Lower leg skin (tissue), 4 donors: ENCODE measurements around the gene POTEE. TPM values are rescaled to one million over a fixed set of nuclear protein-coding genes. Genes with fewer than 3 reads are reported as not detected.
"Not testable (repeated sequence)": the region's sequence is repeated elsewhere in the genome, so short reads cannot be mapped to it uniquely, and the experiment has no call there.

Experiments
- DNase-seq, 2 donors: peaks; one replicate each; pipeline ENCODE4 v3.0.0-alpha.2; 2019; ENCODE audit warnings: low spot score in 2 of 2
- H3K4me3 ChIP-seq: fragments of 200-600 bp; sonication (generic); 2 replicates; pipeline ENCODE4 v1.5.1; 2017; ENCODE audit warnings: mild to moderate bottlenecking, low read depth; ENCODE audit not compliant: poor library complexity, severe bottlenecking
- CTCF ChIP-seq, 3 donors: fragments of 450-650 bp; IDR thresholded peaks; one replicate each; pipeline ENCODE4 v1.5.1; 2016; ENCODE audit warnings: antibody characterized with exemption in 3 of 3, mild to moderate bottlenecking in 3 of 3, moderate library complexity in 2 of 3
- POLR2A ChIP-seq, 2 donors: fragments of 450-650 bp; IDR thresholded peaks; one replicate each; pipeline ENCODE4 v1.6.1; 2016 to 2017; ENCODE audit warnings: antibody characterized with exemption in 2 of 2, mild to moderate bottlenecking in 1 of 2, moderate library complexity in 1 of 2
- WGBS, 2 donors: methylation state at CpG; one replicate each; pipeline ENCODE4 v1.1.5; 2018; 5-methylcytosine and 5-hydroxymethylcytosine counted together
- intact Hi-C: fragments of 100-400 bp; cut with DNase I; formaldehyde crosslinking; loops from one replicate; pipeline ENCODE4 v1.15.0; 2023; ENCODE audit warnings: low total_unique reads
- total RNA-seq, 4 donors: library from RNA; depleted of rRNA; stranded (reverse); fragments of >200 nt; gene quantifications; one replicate each; pipeline ENCODE4 v1.1.0, GENCODE V29; 2016

Gene POTEE
- total RNA-seq: not detected

DNA sequence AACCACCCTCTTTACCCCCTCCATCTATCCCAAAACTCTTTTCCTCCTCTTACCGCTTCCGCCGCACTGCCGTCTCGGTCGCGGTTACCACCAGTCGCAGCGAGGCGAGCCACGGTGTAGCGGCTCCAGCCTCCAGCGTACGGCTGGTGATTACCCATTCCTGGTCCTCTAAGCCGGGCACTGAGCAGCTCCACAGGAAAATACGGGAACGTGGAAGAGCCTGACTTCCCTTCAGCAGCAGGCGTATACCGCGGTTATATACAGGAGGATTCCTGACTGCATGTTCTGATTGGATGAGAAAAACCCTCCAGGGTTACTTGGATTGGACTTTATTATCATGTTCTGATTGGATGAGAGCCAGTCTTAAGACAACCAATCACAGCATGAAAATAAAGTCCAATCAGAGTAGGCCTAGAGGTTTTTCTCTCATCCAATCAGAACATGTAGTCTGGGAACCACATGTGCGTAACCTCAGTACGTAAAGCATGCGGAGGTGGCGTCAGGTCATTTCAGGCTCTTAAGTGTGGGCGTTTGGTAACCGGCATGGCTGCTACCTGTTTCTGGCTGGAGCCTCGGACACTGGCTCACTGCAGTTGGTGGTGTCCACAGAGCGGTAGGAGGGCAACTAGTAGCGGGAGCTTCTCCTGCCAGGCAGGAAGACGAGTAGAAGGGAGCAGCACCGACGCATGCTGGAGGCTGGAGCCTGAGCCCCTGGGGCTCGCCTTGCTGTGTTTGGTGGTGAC, at the start of gene POTEE:
POTEE (plus strand) TSS at position 507 of the 743 bp plus-strand sequence. CDS start 8,867 bp downstream, outside the sequence.
- 92 to 95% methylated on average over 22 to 27 of the region's 33 CpGs for WGBS, 2 donors
- intact Hi-C loops, DNase-seq, H3K4me3 ChIP-seq: not testable (repeated sequence)

DNA sequence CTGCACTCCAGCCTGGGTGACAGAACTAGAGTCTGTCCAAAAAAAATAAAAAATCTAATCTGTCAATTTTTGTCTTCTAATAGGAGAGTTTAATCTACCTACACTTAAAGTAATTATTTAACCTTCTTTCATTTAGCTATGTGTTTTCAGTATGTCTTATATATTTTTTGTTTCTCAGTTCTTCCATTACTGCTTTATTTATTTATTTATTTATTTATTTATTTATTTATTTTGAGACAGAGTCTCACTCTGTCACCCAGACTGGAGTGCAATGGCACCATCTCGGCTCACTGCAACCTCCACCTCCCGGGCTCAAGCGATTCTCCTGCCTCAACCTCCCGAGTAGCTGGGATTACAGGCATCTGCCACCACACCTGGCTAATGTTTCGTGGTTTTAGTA, 43.8 kb upstream of the POTEE start:
- DNase-seq, H3K4me3 ChIP-seq, intact Hi-C loops: not testable (repeated sequence)
- WGBS, 2 donors: 94 to 97% methylated on average over 5 of the region's 5 CpGs

DNA sequence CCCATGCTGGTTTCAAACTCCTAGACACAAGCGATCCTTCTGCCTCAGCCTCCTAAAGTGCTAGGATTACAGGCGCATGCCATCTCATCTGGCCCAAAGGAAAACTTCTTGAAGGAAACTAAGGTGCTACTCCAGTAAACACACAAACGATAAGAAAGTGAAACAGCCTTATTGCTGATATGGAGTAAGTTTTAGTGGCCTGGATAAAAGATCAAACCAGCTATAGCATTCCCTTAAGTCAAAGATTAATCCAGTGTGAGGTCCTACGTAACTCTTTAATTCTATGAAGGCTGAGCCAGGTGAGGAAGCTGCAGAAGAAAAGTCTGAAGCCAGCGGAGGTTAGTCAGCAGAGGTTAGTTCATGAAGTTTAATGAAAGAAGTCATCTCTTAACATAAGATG, 40.8 kb upstream of the POTEE start:
- no peak for DNase-seq
- no peak overlapping the region for H3K4me3 ChIP-seq
- intact Hi-C loops: no loop called here
- TF ChIP-seq CTCF (IDR thresholded peaks at IDR 0.05) (no peak), POLR2A (IDR thresholded peaks at IDR 0.05) (no peak)
- WGBS, 2 donors: 90 to 92% methylated on average over 5 of the region's 5 CpGs

DNA sequence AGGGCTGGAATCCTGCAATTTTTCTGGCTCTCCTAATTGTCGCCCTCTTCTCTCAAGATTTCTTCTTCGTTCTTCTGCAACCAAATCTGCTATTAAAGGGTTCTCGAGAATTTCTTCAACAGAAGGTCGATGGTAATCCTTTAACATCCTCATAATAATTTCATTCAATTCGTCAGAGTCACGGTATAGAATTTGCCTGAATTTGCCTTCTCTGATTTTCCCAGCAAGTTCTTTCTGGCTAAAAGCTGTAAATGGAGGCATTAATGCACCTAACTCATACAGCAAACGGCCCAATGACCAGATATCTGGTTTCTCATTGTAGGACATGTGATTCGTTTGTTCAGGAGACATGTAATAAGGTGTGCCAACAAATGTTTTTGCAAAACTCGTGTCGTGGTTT, 31.3 kb upstream of the POTEE start:
- intact Hi-C loops: loop anchor here (10.0 kb wide), 1 partner anchor 127 kb away; no protein-coding TSS in a partner anchor
- WGBS, 2 donors: 79% methylated on average over 10 of the region's 10 CpGs
- not testable (repeated sequence) for DNase-seq, H3K4me3 ChIP-seq

DNA sequence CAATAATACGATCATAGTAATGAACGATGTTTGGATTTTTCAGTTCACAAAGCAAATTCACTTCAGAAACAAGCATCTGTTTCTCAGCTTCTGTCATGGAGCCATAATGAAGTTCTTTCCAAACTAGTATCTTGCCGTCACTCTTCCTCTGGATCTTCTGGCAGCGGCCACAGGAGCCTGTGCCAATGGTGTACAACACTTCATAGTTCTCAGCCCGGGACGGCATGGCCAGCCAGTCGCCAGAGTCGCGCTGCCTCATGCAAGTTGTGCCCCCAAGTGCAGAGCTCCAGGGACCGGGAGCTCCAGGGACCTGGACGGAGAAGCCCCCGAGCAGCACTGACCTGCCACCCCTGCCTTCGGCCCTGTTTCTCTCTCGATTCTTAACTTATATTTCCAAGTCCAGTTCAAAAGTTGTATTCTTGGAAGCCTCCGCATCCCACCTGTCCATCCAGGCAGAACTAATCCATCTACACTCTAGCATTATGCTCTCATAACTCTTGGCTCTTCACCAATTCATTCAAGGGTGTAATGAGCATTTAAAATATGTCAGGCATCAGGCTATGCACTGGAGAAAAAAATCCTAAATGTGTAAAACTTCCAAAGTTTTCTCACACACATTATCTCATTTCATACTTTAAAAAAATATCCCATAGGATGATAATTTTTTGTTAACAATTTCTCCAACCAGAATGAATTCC, 30.5 kb upstream of the POTEE start:
- H3K4me3 ChIP-seq, DNase-seq: not testable (repeated sequence)
- intact Hi-C loops: loop anchor here (10.0 kb wide), 1 partner anchor 126 kb away; no protein-coding TSS in a partner anchor
- WGBS, 2 donors: 67 to 86% methylated on average over 15 of the region's 15 CpGs

DNA sequence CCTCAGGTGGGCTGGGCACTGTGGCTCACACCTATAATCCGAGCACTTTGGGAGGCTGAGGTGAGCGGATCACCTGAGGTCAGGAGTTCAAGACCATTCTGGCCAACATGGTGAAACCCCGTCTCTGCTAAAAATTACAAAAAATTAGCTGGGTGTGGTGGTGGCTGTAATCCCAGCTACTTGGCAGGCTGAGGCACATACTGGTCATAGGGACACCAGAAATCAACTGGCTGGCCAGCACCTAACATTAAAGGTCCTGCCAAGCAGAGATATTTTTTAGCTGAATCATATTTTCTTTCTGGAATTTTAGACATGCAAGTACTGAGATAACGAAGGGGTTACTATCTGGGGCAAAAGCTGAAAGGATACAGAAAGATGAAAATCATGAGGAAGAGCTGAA, 27.9 kb upstream of the POTEE start:
- H3K4me3 ChIP-seq, intact Hi-C loops, DNase-seq: not testable (repeated sequence)
- 67 to 72% methylated on average over 4 of the region's 4 CpGs for WGBS, 2 donors

GRCh38 chr2:131193421-131193820, 15.9 kb upstream of the POTEE start:
- DNase-seq, intact Hi-C loops, H3K4me3 ChIP-seq: not testable (repeated sequence)
- 32 to 45% methylated on average over 3 of the region's 3 CpGs for WGBS, 2 donors

DNA sequence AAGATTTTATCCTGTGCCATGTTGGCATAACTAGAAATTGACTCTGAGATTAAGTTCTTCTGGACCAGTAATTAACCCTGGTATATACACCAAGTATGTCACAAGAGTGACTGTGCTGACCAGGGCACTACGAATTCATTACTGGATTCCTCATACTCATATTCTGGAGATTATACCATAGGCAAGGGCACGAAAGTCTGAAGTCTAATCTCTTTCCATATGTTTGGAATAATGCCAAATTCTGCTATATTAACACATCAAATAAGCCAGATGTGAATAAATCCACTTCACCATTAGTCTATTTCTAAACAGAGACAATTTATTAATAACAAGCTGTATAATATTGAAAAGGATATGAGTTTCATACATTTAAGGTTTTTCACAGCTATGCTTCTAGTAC, 13.2 kb upstream of the POTEE start:
- H3K4me3 ChIP-seq, DNase-seq, intact Hi-C loops: not testable (repeated sequence)
- WGBS, 2 donors: 43 to 53% methylated on average over 2 of the region's 2 CpGs

GRCh38 chr2:131201098-131201497, 8.2 kb upstream of the POTEE start:
- TF ChIP-seq CTCF (IDR thresholded peaks at IDR 0.05): no peak
- TF ChIP-seq POLR2A (IDR thresholded peaks at IDR 0.05): no peak
- H3K4me3 ChIP-seq: no peak overlapping the region
- no peak for DNase-seq
- intact Hi-C loops: no loop called here
- 89 to 93% methylated on average over 7 to 12 of the region's 14 CpGs for WGBS, 2 donors

- DNase-seq, intact Hi-C loops, H3K4me3 ChIP-seq: not testable (repeated sequence)
- WGBS, 2 donors: 83 to 85% methylated on average over 3 to 7 of the region's 9 CpGs
These were observed 1.5 kb upstream of the POTEE start for GRCh38 chr2:131207839-131208238.

- H3K4me3 ChIP-seq, DNase-seq, intact Hi-C loops: not testable (repeated sequence)
- 97 to 100% methylated on average over 3 to 9 of the region's 14 CpGs for WGBS, 2 donors
These were observed 403 bp downstream of the POTEE start for GRCh38 chr2:131209773-131210104.

DNA sequence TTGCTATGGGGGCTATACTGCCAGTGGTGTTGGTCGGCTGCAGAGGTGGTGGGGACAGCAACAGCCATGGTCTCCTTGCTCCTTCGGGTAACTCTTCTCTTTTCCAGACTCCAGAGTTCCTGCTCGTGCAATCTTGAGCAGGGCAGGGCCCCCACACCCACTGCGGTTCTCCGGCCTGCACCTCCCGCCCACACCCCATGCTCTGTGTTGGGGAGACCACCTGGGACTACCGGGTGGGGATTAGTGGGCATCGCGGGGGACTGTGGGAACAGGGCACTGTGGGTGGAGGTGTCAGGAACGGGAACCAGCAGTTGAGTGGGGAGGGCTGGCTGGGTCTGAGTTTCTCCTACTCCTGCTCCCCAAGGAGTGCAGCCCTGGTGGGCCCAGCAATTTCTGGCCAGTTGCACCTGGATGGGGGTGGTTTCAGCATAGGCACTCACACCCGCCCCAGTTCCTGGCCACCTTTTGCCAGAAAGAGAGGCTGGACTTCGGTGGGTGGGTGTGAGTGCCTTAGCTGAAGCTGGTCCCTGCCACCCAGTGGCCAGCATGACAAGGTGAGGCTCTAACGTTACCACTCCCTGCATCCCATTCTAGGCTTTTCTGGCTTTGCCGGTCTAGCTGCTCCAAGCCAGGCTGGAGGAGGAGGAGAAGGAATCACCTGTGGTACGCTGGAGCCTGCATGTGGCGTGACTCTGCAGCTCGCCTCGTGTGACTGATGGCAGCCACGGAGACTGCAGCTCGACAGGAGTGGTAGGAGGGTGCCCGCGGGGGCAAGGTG, 1.3 kb downstream of the POTEE start:
- intact Hi-C loops, H3K4me3 ChIP-seq, DNase-seq: not testable (repeated sequence)
- WGBS, 2 donors: 86 to 94% methylated on average over 7 to 13 of the region's 22 CpGs
